ENCODE results near the gene SLC4A8.

The SLC4A8 gene

GRCh38 chr12:51525518-51525917, 100.9 kb downstream of the SLC4A8 start:
- DNase-seq (ENCODE audit: low read depth, low spot score) = no peak

GRCh38 chr12:51527966-51528365, 103.3 kb downstream of the SLC4A8 start:
- DNase-seq (ENCODE audit: low read depth, low spot score) = no peak

GRCh38 chr12:51528852-51529650, 104.4 kb downstream of the SLC4A8 start:
- DNase-seq (ENCODE audit: low read depth, low spot score) = no peak

- DNase-seq (ENCODE audit: low read depth, low spot score) = no peak
Observed at GRCh38 chr12:51529651-51529970, 105.0 kb downstream of the SLC4A8 start.

GRCh38 chr12:51530208-51530607, 105.6 kb downstream of the SLC4A8 start:
- no peak for DNase-seq (ENCODE audit: low read depth, low spot score)

- DNase-seq (ENCODE audit: low read depth, low spot score) = no peak
Observed at GRCh38 chr12:51531284-51531977, 106.8 kb downstream of the SLC4A8 start.

- peak; percentile 39 for DNase-seq (ENCODE audit: low read depth, low spot score)
Observed at GRCh38 chr12:51531978-51532497, 107.4 kb downstream of the SLC4A8 start.

- no peak for DNase-seq (ENCODE audit: low read depth, low spot score)
Observed at GRCh38 chr12:51533799-51534198, 109.2 kb downstream of the SLC4A8 start.

GRCh38 chr12:51534216-51535074, 109.8 kb downstream of the SLC4A8 start:
- DNase-seq (ENCODE audit: low read depth, low spot score) = no peak

GRCh38 chr12:51536159-51536558, 111.5 kb downstream of the SLC4A8 start:
- DNase-seq (ENCODE audit: low read depth, low spot score) = no peak

- no peak for DNase-seq (ENCODE audit: low read depth, low spot score)
Observed at GRCh38 chr12:51538149-51538548, 113.5 kb downstream of the SLC4A8 start.

GRCh38 chr12:51538599-51538998, 114.0 kb downstream of the SLC4A8 start:
- DNase-seq (ENCODE audit: low read depth, low spot score) = no peak

GRCh38 chr12:51540996-51541395, 116.4 kb downstream of the SLC4A8 start:
- no peak for DNase-seq (ENCODE audit: low read depth, low spot score)

GRCh38 chr12:51546097-51546496, 121.5 kb downstream of the SLC4A8 start:
- DNase-seq (ENCODE audit: low read depth, low spot score) = no peak

GRCh38 chr12:51547606-51548005, 123.0 kb downstream of the SLC4A8 start:
- no peak for DNase-seq (ENCODE audit: low read depth, low spot score)

GRCh38 chr12:51548241-51548640, 123.6 kb downstream of the SLC4A8 start:
- DNase-seq (ENCODE audit: low read depth, low spot score) = no peak

- peak; percentile 20 for DNase-seq (ENCODE audit: low read depth, low spot score)
Observed at GRCh38 chr12:51549637-51550036, 125.0 kb downstream of the SLC4A8 start.
